ENCODE results near the gene GSE1. TPM values are rescaled to one million over a fixed set of nuclear protein-coding genes. Genes with fewer than 3 reads are reported as not detected.
A peak's percentile ranks its signal among the peaks of the same experiment; 100 is the strongest.

The GSE1 gene
- total RNA-seq, 4 donors from 2014 or later: 54.2 to 155 (median 71.9) TPM

GRCh38 chr16:85613604-85614337 is 649 bp downstream of the GSE1 start:
- peak overlapping the region; percentile 90 to 96 (median 95) for H3K27ac ChIP-seq
- H3K9me3 ChIP-seq: no peaks in the 10 kb centered on the region
- H3K27me3 ChIP-seq: no peaks in the 10 kb centered on the region
- WGBS, 2 donors: 0 to 1% methylated on average over 13 to 14 of the region's 67 CpGs
- peak overlapping the region; percentile 65 to 71 (median 66) for H3K4me3 ChIP-seq (replicated peaks in 1 of 3)
- H3K36me3 ChIP-seq: no peaks in the 10 kb centered on the region
- H3K4me1 ChIP-seq: peaks cover 65 to 71% of the 10 kb centered on the region in 2 donors
- intact Hi-C loops (cut with DNase I): loop anchor here (5.0 kb wide), 1 partner anchor 51 kb away; no protein-coding TSS in a partner anchor
- peak; percentile 80 to 83 for DNase-seq
- TF ChIP-seq CTCF (IDR thresholded peaks at IDR 0.05) (no peak), POLR2A (IDR thresholded peaks at IDR 0.05) (peak in 1 of 2 donors; percentile 30)

- peak; percentile 45 to 51 for DNase-seq
- TF ChIP-seq CTCF (IDR thresholded peaks at IDR 0.05) (no peak), POLR2A (IDR thresholded peaks at IDR 0.05) (no peak)
- Histone ChIP-seq H3K36me3 (no peaks in the 10 kb centered on the region), H3K27me3 (no peaks in the 10 kb centered on the region), H3K9me3 (no peaks in the 10 kb centered on the region), H3K27ac (peak overlapping the region; percentile 90 to 96 (median 95)), H3K4me3 (replicated peaks in 1 of 3) (peak overlapping the region in 2 of 3 donors; percentile 11 to 71), H3K4me1 (peaks cover 67 to 72% of the 10 kb centered on the region in 2 donors)
- 30 to 45% methylated on average over 32 to 34 of the region's 41 CpGs for WGBS, 2 donors
- intact Hi-C loops (cut with DNase I): loop anchor here (5.0 kb wide), 1 partner anchor 52 kb away; no protein-coding TSS in a partner anchor
These were observed 1.4 kb downstream of the GSE1 start for GRCh38 chr16:85614338-85615013.

GRCh38 chr16:85615014-85615851 is 2.1 kb downstream of the GSE1 start:
- peak in 1 of 2 donors; percentile 79 for TF ChIP-seq POLR2A (IDR thresholded peaks at IDR 0.05)
- TF ChIP-seq CTCF (IDR thresholded peaks at IDR 0.05): no peak
- Histone ChIP-seq H3K36me3 (no peaks in the 10 kb centered on the region), H3K4me3 (replicated peaks in 1 of 3) (peak overlapping the region in 1 of 3 donors; percentile 71), H3K27me3 (no peaks in the 10 kb centered on the region), H3K9me3 (no peaks in the 10 kb centered on the region), H3K27ac (peak overlapping the region; percentile 90 to 96 (median 95)), H3K4me1 (peaks cover 64 to 67% of the 10 kb centered on the region in 2 donors)
- intact Hi-C loops (cut with DNase I): no loop called here
- peak; percentile 95 for DNase-seq
- WGBS, 2 donors: 38 to 50% methylated on average over 3 to 31 of the region's 39 CpGs

GRCh38 chr16:85615852-85616606 is 2.9 kb downstream of the GSE1 start:
- Histone ChIP-seq H3K4me3 (replicated peaks in 1 of 3) (no peak overlapping the region), H3K27me3 (no peaks in the 10 kb centered on the region), H3K4me1 (peaks cover 56 to 59% of the 10 kb centered on the region in 2 donors), H3K9me3 (no peaks in the 10 kb centered on the region), H3K36me3 (no peaks in the 10 kb centered on the region), H3K27ac (peak overlapping the region in 2 of 3 donors; percentile 90 to 96)
- intact Hi-C loops (cut with DNase I): no loop called here
- DNase-seq: peak; percentile 61 to 69
- WGBS, 2 donors: 53% methylated on average over 13 to 19 of the region's 21 CpGs
- TF ChIP-seq CTCF (IDR thresholded peaks at IDR 0.05): peak; percentile 51 to 78 (median 60)
- TF ChIP-seq POLR2A (IDR thresholded peaks at IDR 0.05): no peak

Data from thyroid gland (tissue), 4 donors.